Measurements from ENCODE around the gene ST7.

GRCh38 chr7:117145333-117145732 is 192.0 kb downstream of the ST7 start:
- TF ChIP-seq, protein P1, sequence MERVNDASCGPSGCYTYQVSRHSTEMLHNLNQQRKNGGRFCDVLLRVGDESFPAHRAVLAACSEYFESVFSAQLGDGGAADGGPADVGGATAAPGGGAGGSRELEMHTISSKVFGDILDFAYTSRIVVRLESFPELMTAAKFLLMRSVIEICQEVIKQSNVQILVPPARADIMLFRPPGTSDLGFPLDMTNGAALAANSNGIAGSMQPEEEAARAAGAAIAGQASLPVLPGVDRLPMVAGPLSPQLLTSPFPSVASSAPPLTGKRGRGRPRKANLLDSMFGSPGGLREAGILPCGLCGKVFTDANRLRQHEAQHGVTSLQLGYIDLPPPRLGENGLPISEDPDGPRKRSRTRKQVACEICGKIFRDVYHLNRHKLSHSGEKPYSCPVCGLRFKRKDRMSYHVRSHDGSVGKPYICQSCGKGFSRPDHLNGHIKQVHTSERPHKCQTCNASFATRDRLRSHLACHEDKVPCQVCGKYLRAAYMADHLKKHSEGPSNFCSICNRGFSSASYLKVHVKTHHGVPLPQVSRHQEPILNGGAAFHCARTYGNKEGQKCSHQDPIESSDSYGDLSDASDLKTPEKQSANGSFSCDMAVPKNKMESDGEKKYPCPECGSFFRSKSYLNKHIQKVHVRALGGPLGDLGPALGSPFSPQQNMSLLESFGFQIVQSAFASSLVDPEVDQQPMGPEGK (CRISPR knock-in tag; IDR thresholded peaks at IDR 0.05; ENCODE audit: borderline replicate concordance), result no peak
- TF ChIP-seq ESRRG (CRISPR knock-in tag; IDR thresholded peaks at IDR 0.05) (no peak), ZFP3 (CRISPR knock-in tag; IDR thresholded peaks at IDR 0.05) (no peak), PPARA (CRISPR knock-in tag; IDR thresholded peaks at IDR 0.05; ENCODE audit: borderline replicate concordance) (no peak), SNAI2 (CRISPR knock-in tag; IDR thresholded peaks at IDR 0.05) (no peak)
- TF ChIP-seq, protein P2, sequence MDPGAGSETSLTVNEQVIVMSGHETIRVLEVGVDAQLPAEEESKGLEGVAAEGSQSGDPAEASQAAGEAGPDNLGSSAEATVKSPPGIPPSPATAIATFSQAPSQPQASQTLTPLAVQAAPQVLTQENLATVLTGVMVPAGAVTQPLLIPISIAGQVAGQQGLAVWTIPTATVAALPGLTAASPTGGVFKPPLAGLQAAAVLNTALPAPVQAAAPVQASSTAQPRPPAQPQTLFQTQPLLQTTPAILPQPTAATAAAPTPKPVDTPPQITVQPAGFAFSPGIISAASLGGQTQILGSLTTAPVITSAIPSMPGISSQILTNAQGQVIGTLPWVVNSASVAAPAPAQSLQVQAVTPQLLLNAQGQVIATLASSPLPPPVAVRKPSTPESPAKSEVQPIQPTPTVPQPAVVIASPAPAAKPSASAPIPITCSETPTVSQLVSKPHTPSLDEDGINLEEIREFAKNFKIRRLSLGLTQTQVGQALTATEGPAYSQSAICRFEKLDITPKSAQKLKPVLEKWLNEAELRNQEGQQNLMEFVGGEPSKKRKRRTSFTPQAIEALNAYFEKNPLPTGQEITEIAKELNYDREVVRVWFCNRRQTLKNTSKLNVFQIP (CRISPR knock-in tag; IDR thresholded peaks at IDR 0.05; ENCODE audit: borderline replicate concordance, low read depth), result no peak

Data from SK-N-SH treated with all-trans-retinoic acid at 6 μM for 48 hours (cell line).